Tibial nerve (tissue), 4 donors: ENCODE measurements around the gene XPO4.

Experiments
- CTCF ChIP-seq, 5 experiments: fragments of 200-600 bp in 3 of 5; fragments of 450-650 bp in 2 of 5; sonication (generic) in 3 of 5; IDR thresholded peaks; one replicate each; pipeline ENCODE4 v1.5.1; 2016 to 2019; ENCODE audit warnings: antibody characterized with exemption in 5 of 5, mild to moderate bottlenecking in 3 of 5, moderate library complexity in 2 of 5
- EP300 ChIP-seq, 2 donors: sonication (generic); formaldehyde crosslinking; IDR thresholded peaks; one replicate each; pipeline ENCODE4 v1.6.1; 2017; ENCODE audit warnings: antibody characterized with exemption in 2 of 2, mild to moderate bottlenecking in 1 of 2
- POLR2A ChIP-seq, 2 donors: fragments of 450-650 bp; IDR thresholded peaks; one replicate each; pipeline ENCODE4 v1.6.1; 2017; ENCODE audit warnings: antibody characterized with exemption in 2 of 2, mild to moderate bottlenecking in 2 of 2, moderate library complexity in 2 of 2

GRCh38 chr13:20825477-20825875 is 77.1 kb downstream of the XPO4 start:
- TF ChIP-seq POLR2A (IDR thresholded peaks at IDR 0.05) (no peak), CTCF (IDR thresholded peaks at IDR 0.05) (no peak), EP300 (IDR thresholded peaks at IDR 0.05) (no peak)
